GM18526 (cell line): ENCODE measurements around the gene AMZ1.
A peak's percentile ranks its signal among the peaks of the same experiment; 100 is the strongest.

Experiments used
- POLR2A ChIP-seq: IDR thresholded peaks from 3 replicates; pipeline ENCODE4 v1.6.1; 2011; ENCODE audit not compliant: insufficient read length; ENCODE audit errors: extremely low read depth

AMZ1 gene

DNA sequence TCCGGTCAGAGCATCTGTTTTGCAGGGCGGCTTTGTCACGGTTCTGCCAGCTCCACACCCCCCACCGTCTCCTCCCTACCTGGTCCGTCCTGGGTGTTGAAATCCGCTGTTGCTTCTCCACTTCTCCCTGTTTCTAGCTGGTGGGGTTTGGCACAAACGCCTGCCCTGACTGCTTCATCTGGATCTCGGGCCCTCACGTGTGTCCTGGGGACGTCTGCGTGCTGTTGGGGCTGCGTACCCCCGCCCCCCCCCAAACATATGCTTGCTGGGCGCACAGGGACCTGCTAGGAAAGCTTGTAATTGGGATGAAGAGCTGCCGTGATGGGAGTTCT is 11.3 kb downstream of the AMZ1 start:
- TF ChIP-seq POLR2A = no peak

DNA sequence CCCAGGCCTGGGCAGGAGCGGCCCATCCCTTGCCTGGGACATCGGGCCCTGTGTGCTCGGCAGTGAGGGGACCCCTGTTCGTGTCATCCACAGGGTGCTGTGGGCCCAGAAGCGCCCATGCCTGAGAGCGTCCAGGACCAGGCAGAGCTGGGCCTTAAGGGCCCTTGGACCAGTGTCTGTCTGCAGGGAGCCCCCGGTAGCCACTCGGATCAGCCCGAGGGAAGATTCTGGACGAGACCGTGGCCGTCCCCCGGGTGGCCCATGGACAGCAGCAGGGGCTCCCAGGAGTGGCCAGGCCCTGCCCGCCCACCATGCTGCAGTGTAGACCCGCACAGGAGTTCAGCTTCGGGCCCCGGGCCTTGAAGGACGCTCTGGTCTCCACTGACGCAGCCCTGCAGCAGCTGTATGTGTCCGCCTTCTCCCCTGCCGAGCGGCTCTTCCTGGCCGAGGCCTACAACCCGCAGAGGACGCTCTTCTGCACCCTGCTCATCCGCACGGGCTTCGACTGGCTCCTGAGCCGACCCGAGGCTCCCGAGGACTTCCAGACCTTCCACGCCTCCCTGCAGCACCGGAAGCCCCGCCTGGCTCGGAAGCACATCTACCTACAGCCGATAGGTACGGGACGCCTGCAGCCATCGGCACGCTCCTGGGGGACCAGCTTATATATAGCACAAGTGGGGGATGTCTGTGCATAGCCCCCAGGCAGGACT is 12.3 kb downstream of the AMZ1 start:
- TF ChIP-seq POLR2A = no peak

DNA sequence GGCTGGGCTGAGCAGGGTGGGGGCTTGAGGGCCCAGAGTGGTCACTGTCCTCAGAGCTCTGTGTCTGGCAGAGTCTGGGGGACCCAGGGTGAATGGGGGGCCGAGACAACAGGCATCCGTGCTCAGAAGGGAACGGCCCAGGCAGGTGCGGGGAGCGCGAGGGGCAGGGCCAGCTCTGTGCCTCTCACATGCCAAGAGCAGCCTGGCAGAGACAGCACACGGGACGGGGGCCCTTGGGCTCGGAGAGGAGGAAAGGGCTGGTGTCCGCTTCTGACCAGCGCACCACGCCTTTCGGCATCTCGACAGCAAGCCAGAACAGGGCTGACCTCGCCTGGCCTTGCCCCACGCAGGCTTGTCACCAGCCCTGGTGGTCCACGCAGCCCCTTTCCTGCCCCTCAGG is 13.4 kb downstream of the AMZ1 start:
- TF ChIP-seq POLR2A = no peak

DNA sequence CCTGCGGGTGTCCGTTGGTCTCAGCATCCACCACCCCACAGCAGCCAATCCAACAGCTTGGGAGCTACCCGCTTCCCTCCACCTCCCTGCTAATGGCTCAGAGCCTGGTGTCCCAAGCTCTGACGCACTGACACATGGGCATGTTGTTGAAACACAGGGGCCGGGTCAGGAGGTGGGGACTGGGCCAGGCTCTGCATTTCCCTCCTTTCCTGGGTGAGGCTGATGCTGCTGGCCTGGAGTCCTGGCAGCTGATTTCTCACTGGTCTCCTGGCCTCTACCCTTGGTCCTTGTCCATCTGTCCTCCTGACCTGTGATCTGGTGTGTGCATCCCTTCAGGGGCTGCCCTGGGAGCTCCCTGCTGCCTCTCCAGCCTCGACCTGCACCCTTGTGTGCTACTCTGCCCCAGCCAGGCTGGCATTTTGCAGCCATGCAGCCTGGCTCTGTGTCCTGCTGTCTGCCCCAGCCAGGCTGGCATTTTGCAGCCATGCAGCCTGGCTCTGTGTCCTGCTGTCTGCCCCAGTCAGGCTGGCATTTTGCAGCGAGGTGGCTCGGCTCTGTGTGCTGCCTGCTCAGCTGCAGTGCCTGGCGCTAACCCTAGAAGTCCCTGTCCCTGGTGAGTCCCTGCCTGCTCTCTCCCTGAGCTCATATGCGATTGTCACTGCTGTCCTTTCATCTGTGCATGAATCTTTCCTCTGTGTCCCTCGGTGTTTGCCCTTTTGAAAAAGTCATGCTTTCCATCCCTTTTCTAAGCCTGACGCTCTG is 14.0 kb downstream of the AMZ1 start:
- no peak for TF ChIP-seq POLR2A

DNA sequence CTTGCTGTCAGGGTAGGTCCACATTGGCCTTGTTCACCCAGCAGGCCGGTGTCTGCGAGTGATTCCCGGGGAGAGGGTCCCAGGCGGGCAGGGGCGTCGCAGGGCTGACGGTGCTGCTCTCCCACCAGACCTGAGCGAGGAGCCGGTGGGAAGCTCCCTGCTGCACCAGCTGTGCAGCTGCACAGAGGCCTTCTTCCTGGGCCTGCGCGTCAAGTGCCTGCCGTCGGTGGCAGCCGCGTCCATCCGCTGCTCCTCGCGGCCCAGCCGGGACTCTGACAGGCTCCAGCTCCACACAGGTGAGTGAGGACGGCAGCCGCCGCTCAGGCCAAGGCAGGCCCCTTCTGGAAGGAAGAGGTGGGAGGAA is 14.6 kb downstream of the AMZ1 start:
- TF ChIP-seq POLR2A = no peak

DNA sequence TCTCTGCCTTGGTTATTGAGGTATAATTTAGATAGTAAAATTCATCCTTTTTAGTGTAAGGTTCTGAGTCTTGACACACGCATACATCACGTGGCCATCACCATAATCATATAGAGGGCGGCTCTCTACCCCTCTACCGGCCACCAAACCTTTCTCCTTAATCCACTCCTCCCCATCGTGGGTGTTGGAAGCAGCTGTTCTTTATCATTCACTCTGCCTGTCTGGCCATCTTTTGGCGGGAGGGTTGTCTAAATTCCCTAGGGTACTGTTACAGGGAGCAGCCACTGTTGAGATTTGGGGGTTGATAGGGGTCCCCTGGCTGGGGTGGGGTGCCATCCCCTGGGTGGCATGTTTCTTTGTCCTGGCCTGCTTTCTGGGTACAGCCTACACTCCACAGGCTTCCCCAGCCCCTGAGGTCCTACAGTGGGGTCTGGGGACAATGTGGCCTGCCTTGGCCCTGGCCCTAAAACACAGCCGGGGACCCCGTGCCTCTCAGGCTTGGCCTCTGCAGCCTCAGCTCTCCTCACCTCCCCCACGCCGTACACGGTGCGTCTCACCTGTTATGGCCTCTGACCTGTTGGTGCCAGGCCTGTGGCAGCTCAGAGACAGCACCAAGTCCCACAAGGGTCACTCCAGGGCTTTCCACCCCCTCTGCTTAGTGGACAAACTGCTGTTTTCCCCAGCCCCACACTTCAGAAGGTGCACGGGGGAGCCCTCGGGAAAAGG is 17.5 kb downstream of the AMZ1 start:
- TF ChIP-seq POLR2A = no peak

DNA sequence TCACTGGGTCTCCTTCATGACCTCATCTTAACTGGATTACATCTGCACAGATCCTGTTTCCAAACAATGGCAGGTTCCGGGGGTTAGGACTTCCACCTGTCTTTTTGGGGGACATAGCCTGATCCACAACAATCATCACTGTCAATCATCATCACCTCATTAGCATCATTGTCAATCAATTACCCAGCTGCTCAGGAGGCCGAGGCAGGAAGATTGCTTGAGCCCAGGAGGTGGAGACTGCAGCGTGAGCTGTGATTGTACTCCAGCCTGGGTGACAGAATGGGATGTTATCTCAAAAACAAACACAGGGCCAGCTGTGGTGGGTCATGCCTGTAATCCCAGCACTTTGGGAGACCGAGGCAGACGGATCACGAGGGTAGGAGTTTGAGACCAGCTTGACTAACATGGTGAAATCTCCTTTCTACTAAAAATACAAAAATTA is 18.7 kb downstream of the AMZ1 start:
- TF ChIP-seq POLR2A = no peak

DNA sequence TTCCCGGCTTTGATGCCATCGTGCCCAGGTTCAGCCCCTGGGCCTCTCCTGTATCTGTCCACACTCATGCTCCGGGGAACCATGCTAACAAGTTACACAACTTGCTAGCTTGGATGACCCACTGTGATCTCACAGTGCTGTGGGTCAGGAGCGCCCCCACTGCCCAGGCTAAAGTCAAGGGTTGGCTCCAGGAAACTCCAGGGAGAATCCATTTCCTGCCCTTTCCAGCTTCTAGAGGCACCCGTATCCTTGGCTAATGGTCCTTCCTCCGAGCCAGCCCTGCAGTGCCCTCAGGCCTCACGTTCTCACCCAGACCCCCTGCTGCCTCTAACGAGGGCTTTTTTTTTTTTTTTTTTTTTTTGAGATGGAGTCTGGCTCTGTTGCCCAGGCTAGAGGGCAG is 19.5 kb downstream of the AMZ1 start:
- no peak for TF ChIP-seq POLR2A

DNA sequence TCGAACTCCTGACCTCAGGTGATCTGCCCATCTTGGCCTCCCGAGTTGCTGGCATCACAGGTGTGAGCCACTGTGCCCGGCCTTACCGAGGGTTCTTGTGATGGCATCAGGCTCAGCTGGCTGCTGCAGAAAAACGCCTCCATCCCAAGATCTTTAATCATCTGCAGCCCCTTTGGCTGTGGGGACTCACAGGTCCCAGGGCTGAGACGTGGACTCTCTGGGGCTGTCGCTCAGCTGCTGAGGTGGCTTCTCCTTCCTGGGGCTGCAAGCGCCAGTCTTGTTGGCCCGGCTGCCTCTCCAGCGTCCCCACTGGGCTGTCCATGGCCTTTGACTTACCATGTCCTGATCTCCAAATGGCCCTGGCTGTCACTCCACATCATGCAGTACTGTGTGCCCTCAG is 20.0 kb downstream of the AMZ1 start:
- TF ChIP-seq POLR2A = no peak

DNA sequence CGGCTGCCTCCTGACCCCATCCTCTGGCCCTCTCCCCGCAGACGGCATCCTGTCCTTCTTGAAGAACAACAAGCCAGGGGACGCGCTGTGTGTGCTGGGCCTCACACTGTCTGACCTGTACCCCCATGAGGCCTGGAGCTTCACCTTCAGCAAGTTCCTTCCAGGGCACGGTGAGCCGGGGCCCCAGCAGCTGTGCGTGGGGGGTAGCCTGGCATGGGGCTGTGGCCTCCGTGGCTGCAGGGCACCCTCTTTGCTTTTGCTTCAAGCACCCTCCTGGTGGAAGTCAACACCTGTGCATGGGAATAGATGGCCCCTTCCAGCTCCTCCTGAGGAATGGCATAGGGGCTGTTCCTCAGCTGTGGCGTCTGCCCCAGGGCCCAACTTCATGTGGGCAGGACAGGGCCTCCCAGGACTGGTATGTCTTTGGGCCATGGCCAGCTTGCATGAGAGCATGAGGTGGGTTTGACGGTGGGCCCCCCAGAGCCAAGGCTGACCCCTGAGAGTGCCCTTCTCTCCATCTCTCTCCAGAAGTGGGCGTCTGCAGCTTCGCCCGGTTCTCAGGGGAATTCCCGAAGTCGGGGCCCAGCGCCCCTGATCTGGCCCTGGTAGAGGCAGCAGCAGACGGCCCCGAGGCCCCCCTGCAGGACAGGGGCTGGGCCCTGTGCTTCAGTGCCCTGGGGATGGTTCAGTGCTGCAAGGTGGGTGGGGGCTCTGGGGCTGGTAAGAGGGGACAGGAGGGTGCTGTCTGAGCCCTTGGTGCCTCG is 20.7 kb downstream of the AMZ1 start:
- TF ChIP-seq POLR2A = no peak

DNA sequence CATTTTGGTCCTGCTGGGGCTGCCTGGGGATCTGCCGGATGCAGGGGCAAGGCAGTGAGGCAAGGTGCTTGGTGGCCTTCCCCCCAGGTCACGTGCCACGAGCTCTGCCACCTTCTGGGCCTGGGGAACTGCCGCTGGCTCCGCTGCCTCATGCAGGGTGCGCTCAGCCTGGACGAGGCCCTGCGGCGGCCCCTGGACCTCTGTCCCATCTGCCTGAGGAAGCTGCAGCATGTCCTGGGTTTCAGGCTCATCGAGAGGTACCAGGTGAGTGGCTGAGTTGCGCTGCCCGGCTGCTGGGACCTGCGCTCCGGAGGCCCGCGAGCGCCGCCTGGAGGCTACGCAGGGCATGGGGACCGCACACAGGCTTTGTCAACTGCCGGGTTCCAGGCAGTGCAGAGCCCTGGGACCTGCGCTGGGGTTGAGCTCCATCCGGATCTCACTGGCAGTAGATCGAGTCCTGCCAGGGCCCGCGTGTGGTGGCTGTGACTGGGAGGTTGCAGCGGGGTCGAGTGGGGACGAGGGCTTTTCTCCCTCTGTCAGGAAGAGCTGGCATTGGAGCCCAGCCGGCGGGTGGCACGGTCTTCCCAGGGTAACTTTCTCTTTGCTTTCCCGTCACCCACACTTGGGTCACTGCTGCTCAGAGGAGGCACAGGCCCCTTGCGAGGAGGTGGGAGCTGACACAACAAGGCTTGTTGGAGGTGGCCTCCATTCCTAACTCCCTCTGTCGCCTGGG is 21.7 kb downstream of the AMZ1 start:
- TF ChIP-seq POLR2A = peak; percentile 33

DNA sequence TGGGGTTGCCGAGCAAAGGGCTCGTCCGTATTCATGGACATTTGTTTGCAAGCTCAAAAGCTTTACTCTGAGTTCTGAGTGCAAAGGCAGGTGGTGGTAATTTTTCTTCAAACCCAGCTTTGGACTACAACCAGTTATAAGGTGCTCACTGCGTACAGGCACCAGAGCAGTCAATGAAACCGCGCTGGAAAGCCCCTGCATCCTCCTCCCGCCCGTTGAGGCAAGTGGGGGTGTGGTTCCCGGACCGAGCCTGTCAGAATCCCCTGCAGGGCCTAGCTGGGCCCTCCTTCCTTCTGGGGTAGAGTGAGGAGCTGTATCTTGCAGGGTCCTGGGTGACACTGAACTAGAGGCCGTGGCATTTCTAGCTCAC is 22.3 kb downstream of the AMZ1 start:
- peak; percentile 36 for TF ChIP-seq POLR2A

DNA sequence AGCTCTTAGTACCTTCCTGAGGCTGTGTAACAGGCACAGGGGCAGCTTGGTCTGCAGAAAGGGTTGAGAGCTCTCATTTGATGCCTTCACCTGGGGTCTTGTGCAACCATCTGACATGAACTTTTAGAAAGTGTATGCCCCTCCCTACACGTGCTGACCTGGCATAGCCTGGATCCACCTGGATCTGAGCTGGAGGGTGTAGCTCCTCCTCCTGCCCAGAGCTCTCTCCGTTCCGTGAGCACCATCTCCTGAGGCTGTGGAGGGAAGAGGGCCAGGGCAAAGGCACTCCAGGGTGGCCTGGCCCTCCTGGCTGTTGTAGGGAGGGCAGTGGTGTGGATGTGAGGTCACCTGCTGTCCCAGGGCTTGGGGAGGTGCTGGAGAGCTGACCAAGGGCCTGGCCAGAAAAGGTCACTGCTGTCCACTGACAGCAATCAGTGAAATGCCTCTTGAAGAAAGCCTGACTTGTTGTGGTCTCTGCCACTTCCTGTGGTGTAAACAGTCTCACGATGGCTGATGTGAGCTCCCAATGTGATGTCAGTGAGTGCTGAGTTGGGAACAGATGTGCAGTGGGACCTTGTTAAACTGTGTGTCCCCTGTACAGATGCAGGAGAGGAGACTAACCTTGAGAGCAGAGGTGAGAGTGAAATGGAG is 23.0 kb downstream of the AMZ1 start:
- peak; percentile 20 for TF ChIP-seq POLR2A

DNA sequence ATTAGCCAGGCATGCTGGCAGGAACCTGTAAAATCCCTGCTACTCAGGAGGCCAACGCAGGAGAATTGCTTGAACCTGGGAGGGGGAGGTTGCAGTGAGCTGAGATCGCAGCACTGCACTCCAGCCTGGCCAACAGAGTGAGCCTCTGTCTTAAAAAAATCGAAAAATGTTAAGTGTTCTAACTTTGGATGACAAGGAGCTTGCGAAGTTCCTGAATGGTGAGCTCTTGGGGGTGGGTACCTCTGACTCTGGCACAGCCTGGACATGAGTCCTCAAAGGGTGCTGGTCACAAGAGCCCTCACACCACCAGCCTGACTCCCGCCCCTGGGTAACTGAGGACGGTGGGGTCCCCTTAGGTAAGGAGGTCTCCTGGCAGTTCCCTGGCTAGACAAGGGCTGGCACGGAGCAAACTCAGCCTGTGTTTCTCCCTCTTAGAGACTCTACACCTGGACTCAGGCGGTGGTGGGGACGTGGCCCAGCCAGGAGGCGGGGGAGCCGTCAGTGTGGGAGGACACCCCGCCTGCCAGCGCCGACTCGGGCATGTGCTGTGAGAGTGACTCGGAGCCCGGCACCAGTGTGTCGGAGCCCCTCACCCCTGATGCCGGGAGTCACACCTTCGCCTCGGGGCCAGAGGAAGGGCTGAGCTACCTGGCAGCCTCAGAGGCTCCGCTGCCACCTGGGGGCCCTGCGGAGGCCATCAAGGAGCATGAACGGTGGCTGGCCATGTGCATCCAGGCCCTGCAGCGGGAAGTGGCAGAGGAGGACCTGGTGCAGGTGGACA is 24.1 kb downstream of the AMZ1 start:
- TF ChIP-seq POLR2A = no peak
